Activated CD8-positive, alpha-beta memory T cell treated with anti-CD3 and anti-CD28 coated beads, Interleukin-2, amount 50 U/mL, for 24 hours (primary cell): ENCODE results near the gene PMM2.
"Not testable (repeated sequence)": the region's sequence is repeated elsewhere in the genome, so short reads cannot be mapped to it uniquely, and the experiment has no call there.

Experiments
- DNase-seq: peaks from one replicate; pipeline ENCODE4 v3.0.0-alpha.2; 2020; ENCODE audit errors: extremely low read depth

The PMM2 gene

DNA sequence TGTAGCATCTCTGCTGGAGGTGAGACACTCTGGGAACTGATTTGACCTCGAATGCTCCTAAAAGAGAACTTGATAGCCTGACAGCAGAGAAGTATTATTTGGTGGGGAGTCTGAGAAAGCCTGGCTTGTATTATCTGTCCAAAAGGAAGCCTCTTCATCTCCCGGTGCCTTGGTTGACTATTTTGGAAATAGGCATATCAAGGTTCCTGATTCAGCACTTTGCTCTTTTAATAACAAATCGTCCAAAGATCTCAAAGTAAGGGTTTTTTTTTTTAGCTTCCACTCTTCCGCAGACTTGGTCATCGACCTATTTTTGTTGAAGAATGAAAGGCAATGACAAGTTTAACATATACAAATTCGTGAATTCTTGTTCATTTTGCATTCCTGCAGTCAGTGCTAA is 15.0 kb upstream of the PMM2 start:
- no peak for DNase-seq

DNA sequence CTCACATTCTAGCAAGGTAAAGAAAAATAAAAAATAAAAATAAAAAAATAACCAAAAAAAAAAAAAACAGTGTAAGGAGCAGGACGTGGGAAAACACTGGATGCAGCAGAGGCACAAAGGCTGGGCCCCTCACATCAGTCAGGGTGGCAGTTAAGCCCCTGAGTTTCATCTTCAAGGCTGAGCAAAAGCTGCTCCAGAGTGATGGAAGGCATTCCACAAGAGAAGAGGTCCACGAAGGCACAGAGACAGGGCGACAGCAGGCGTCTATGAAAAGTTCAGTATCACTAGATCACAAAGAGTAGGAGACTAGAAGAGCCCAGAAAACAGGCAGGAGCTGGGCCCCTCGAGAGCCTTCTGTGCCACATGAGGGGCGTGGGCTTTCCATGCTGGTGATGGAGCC is 12.2 kb upstream of the PMM2 start:
- DNase-seq, result no peak

DNA sequence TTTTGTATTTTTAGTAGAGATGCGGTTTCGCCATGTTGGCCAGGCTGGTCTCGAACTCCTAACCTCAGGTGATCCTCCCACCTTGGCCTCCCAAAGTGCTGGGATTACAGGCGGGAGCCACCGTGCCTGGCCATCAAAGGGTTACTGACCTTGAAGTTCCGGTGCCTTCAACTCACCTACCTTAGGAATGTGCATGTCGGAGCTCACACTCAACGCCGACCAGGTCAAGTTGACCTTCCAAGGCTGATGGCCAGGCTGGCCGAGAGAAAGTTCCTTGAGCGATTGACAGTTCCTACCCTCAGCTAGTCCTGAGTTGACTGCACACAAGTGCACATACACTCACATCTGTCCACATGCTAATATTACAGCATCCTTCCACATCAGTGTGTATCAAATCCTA is 11.3 kb upstream of the PMM2 start:
- not testable (repeated sequence) for DNase-seq

DNA sequence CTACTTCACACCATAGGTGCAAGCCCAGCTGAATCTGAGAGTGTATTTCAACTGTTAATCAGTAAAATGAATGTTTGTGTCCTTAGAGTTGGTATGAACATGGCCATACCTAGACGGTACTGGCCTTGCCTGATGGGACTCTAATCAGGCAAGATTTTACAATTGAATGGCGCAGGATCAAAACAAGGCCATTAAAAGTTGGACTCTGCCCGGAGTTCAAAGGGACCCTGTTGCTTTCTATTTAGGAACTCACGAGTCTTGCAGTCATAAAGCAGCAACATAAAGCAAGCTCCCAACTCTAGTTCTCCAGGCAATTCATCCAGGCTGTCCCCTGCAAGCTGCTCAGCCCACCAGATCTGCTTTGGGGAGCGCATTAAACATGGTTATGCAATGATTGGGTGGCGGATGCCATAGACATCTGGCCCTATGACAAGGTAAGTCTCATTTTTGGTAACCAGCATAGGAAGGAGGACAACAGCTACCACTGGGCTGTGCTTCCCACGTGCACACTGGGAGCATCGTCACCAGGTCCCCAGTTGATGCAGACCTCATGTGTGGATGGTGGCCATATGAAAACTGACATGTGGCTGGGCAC is 9.0 kb upstream of the PMM2 start:
- no peak for DNase-seq

DNA sequence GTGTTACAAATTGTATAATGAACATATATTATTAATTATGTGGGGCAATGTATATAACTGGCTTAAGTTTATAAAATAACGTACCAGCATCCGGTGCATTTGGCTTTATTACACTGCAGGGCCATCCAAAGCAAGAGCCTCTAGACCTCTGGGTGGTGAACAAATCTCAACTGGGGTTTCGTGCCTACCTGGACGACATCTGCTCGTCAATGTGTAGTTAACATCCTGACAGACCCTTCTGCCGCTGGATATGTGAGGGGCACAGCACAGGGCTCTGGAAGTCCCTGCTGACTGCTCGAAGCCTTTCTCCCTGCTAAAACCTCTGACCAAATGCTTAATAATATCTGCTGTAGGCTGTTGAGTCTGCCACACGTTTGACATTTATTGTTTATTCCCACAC is 2.5 kb upstream of the PMM2 start:
- no peak for DNase-seq

DNA sequence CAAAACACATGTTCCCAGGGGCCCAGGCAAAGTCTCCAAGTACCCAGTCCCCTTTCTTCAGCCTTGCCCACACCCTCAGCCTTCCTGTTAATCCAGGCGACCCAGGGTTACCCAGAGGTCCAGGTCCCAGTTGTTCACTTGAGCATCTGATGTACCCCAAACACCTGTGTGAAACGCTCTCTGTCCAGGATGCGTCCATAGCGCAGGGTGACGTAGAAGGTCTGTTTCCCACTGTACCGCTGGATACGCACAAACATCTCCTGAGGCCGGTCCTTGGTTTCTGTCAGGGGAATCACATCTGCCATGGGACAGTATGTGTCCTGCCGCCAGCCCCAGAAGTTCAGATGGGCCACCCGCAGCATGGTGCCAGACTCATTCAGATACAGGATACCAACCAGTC is 1.8 kb upstream of the PMM2 start:
- DNase-seq, result no peak

DNA sequence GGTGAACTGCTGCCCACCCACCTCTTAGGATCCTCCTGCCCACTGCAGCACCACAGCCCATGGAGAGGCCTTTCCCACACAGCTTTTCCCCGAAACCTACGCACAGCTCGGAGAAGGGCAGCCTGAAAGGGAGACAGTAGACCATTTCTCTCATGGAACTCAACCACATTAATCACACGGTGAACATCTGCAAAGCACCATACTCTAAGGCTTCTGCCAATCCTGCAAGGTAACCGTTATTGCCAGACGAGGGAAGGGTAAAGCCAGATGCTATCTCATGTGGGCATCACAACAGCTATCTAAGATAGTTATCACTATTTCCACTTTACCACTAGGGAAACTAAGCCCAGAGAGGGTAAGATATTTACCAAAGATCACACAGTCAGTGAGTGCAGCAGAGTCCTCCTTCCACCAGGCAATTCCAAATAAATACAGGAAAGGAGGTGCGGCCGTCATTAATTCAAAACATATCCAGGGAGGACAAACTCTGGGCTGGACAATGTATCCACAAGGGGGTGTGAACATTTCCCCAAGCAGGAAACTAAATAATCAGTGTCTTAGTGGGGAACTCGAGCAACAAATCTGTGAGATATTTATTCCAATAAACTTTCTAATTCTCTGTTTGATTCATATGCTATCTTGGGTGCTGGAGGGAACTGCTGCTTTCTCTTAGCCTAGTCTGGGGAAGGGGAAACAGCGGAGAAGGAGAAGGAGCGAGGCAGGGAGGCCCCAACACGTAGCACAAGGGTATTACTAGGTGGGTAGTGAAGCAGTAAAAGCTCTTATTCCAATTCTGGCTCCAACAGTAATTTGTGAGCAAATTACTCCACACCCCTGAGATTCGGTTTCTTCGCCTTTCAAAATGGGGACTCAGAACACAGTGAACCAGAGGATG is 923 bp upstream of the PMM2 start:
- DNase-seq, result no peak

DNA sequence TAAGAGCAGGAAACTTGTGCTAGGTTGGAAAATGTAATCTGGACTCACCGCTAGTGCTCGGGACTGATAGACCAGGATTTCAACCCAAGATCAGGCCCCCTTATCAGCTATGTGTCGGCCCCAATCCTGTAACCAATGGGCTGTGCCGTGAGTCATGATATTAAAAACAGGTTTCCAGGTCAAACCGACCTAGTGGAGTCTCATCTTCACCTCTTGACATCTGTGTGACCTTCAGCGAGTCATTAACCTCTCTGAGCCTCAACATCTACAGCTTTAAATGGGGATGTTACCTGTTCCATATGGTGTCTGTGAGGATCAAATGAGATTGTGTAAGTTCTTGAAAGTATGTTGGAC is 512 bp downstream of the PMM2 start:
- no peak for DNase-seq

DNA sequence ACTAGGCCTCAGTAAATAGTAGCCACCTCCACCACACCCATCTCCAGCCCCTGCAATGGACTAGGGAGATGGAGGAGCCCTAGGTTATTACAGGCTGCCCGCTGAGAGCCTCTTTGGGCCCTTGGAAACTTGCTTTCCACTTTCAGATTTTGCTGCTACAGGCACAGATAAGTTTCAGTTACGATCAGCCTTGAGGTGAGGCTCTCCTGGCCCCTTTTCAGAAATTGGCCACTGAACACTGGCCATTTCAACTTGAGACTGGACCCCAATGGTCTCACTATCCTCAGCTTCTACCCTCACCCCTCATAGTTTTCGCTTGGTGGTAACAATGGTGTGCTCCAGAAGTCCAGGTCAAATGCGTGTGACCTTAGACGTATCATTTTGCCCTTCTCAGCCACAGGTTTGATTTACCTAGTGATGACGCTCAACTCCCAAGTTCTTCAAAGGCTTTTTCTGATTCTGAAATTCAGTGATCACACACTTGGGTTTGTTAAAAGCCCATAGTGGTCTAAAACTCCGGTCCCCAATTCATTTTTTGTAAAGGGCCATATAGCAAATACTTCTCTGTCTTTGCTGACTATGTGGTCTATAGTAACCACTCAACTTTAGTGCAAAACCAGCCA is 1.0 kb downstream of the PMM2 start:
- DNase-seq, result no peak

DNA sequence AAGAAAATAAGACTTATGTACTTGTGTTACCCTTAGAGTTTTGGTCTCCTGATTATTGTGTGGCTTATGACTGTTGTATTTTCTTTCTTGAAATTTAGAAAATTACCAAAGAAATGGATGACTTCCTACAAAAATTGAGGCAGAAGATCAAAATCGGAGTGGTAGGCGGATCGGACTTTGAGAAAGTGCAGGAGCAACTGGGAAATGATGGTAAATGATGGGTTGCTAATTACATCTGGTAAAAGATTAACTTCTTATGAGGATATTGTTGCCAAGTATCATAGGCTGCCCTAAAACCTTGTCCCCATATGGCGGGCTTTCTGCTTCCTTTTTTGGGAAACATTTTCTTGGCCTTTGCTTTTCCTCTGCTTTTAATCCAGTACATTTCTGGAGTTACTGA is 4.1 kb downstream of the PMM2 start:
- no peak for DNase-seq

DNA sequence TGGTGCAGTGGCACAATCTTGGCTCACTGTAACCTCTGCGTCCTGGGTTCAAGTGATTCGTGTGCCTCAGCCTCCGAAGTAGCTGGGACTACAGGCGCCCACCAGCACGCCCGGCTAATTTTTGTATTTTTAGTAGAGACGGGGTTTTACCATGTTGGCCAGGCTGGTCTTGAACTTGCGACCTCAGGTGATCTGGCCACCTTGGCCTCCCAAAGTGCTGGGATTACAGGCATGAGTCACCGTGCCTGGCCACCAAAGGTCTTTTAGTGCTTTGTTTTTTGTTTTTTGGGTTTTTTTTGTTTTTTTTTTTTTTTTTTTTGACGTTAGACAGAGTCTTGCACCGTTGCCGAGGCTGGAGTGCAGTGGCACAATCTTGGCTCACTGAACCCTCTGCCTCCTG is 6.1 kb downstream of the PMM2 start:
- DNase-seq, result not testable (repeated sequence)

DNA sequence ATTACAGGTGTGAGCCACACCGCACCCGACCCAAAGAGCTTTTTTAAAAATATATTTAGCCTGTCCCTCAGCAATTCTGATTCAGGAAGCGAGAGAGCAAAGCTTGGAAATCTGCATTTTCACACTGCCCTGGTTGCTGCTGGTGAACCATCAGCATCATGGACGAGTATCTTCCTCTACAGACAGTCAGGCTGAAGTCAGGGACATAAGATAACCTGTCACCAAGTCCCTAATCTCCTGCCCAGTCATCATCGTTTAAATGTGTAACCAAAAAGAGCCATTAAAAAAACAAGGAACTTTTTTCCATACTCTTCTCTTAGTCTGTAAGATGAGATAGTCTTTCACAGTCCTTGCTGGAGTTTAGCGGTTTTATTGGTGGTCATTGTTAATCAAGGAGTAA is 6.7 kb downstream of the PMM2 start:
- DNase-seq, result no peak

DNA sequence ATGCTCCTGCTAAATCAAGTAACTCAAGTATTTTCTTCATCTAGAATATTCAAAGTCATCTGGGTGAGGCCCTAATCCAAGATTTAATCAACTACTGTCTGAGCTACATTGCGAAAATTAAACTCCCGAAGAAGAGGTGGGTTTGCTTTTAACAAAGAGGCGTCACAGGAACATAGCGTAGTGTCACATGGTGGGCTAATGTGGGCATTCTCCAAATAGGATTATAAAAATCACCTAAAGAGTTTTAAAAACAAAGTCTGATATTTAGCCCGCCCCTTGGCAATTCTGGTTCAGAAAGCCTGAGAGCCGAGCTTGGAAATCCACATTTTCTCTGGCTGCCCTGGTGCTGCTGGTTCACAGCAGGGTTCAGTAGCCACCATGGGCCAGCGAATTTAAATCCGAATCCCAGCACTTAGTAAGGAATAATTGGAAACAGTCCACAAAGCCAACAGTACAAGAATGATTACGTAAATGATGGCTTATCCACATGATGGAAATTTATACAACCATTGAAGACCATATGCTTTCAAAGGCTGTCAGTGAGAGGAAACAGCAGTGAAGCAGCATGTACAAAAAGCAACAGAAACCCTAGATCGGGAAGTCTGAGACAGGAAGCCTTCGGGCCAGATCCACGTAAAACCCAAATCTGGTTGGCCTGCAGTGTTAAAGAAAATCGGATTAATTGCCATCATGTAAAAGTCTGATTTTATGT is 8.8 kb downstream of the PMM2 start:
- DNase-seq, result no peak

DNA sequence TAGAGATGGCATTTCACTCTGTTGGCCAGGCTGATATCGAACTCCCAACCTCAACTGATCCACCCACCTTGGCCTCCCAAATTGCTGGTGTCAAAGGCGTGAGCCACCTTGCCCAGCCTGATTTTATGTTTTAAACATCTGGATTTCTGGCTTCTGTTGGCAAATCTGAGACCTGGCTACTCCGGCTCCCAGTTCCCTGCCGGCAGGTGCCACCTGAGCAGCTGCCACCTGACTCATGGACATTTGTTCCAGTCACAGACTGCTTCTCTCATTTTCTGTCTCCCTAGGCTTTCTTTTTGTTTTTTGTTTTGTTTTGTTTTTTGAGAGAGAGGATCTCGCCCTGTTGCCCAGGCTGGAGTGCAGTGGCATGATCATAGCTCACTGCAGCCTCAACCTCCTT is 9.6 kb downstream of the PMM2 start:
- DNase-seq, result no peak

DNA sequence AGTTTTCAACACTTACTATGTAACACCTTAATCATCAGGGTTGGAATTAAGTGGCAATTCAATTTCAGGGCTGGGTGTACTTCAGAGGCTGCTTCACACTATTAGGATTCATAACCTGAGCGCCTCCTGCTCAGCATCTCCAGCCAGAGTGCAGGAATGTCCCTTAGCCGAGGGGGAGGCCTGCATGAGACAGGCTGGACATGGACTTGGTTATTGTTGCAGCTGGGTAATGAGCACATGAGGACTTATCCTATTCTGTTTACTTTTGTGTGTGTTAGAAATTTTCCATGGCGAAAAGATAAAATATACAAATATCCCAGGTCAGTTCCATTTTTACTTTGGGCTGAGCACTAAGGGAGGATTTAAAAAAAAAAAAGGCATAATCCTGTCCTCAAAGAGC is 10.4 kb downstream of the PMM2 start:
- no peak for DNase-seq

DNA sequence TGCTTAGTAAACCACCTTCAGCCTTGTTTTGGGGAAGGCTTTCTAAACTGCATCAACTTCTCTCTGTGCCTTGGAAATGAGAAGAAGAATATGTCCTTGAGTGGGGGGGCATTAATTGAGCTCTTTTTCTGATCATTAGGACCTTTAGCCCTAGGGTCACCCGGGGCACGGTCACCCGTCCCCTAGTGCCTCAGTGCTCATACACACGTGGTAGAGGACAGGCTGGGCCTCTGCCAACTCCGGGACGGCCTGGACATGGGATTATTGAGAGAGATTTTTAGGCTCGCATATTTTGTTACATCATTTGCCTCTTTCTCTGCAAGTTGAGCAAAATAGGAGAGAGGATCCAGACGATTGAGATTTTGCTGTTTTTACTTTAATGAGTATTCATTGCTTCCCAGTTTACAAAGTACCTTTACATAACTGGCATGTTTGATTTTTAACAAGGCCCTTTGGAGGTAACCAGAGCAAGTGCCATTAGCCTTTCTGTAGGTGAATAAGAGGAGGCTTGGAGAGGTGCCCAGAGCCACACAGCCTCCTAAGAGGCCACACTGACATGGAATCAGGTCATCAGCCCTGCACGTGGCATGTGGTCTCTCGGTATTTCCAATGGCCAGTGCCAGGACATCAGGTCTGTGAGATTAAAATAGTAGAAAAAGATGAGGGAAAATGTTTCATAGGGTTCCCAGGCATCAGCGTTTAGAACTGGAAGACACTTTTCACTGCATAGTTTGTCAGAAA is 11.1 kb downstream of the PMM2 start:
- no peak for DNase-seq

DNA sequence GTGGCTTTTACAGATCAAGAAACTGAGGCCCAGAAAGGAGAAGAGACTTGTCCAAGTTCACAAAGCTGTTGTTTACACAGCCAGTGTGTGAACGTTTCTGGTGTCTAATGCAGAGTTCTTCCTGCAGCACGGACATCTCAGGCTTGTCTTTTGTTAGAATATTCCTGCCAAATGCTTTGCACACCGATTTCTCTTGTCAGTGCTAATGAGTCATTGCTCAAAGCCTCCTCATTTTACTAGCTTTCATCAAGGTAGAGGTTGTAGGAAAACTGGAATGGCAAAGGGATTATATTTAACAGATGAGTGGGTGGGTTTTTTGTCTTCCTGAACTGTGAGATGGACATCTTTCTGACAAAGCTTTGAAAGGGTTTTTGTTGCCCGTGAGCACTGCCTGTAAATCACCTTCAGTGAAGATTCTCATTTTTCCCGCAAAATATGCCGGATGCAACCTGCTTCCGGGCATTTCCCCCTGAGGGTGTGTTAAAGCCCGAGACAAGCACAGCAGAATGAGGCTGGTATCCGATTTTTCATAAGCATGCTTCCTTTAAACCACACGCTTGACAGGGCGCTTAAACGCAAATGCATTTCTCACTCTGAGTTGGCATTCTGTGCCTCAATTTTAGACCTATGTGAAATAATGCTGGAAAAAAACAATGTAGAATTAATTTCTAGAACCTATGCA is 14.7 kb downstream of the PMM2 start:
- no peak for DNase-seq

DNA sequence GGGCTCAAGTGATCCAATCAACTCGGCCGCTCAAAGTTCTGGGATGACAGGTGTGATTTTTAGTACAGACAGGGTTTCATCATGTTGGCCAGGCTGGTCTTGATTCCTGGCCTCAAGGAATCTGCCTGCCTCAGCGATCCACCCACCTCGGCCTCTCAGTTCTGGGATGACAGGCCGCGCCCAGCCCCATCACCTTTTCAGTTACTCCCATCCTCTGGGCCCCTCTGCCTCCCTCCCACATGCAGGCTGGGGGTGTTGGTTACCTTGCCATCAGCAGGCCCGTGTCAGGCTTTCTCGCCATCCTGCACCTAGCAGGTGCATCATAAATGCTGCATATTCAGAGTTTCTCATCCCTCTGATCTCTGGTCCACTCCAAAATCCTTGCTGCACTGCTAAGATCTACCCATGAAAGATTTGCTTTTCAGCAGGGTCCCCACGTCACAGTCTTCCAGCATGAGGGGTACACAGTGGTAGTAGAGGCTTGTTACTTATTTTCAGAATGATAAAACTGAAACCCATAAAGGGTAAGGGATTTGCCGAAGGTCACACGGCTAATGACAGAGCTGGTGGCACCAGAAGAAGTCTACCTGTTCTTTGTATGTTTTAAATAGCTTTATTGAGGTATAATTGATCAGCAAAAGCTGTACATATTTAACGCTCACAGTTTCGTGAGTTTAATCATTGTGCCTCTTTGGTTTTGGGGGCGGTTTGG is 16.6 kb downstream of the PMM2 start:
- no peak for DNase-seq

DNA sequence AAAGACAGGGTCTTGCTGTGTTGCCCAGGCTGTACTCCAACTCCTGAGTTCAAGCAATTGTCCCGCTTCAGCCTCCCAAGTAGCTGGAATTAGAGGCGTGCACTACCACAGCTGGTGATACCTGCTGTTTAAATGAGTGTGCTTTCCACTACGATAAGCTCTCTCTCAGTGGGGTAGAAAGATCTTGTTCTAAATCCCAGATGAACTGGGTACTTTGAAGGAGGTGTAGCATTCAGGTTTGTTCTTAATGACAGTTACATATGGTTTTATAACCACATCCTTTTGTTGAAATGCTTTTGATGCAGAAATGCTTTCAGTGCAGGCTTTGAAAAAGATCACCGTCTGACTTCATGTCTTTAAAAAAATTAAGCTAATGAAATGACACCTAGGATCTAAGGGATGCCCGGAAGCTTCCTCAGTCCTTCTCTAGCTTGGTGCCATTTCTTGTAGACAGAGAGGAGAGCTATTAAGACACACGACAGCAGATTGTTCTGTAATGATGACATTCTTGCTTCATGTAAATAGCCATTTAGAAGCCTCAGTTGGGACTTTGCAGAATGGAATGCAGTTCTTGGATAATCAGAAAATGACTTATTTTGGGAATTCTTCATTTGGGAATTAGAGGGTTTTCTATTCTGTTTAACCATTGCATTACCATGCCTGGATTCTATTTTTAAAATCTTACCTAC is 19.5 kb downstream of the PMM2 start:
- DNase-seq, result no peak
